Endometrial microvascular endothelial cells (primary cell): Measurements from ENCODE around the gene EIF3L. TPM values are rescaled to one million over a fixed set of nuclear protein-coding genes. Genes with fewer than 3 reads are reported as not detected.

ENCODE experiments used
- in situ Hi-C: cut with HindIII; loops from 2 replicates; pipeline ENCODE4 v1.10.0; 2017; ENCODE audit warnings: low sequenced_read_pairs, low pct_unique_long_range_greater_than_20kb; ENCODE audit errors: inconsistent ontology term
- total RNA-seq: library from RNA; depleted of rRNA; stranded (reverse); fragments of >200 nt; gene quantifications from one replicate; pipeline ENCODE4 v1.2.3, GENCODE V29; 2015; ENCODE audit errors: inconsistent ontology term

The EIF3L gene
- total RNA-seq, 1 donor from 2014 or later = 397 TPM

- in situ Hi-C loops = no loop called here
Observed at GRCh38 chr22:37920126-37920525, 70.9 kb downstream of the EIF3L start.

- in situ Hi-C loops = no loop called here
Observed at GRCh38 chr22:37922191-37922590, 73.0 kb downstream of the EIF3L start.

DNA sequence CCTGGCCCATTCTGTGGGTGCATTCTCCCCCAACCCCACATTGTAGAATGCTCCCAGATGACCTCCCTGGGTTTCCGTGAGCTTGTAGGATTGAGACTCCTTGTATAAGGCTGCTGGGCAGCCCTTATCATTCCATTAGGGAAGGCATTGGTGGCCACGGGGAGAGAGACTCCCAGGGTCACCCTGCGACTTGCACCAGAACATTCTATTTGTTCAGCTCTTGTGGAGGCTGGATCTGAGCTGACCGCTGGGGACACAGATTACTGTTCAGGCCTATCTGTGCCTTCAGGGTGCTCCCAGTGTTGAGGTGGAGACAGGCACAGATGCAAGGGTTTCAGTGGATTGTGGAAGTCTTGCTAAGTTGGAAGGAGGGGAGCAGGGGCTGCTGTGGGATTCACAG lies 74.7 kb downstream of the EIF3L start:
- in situ Hi-C loops = no loop called here

GRCh38 chr22:37924386-37925065 lies 75.3 kb downstream of the EIF3L start:
- in situ Hi-C loops = no loop called here

DNA sequence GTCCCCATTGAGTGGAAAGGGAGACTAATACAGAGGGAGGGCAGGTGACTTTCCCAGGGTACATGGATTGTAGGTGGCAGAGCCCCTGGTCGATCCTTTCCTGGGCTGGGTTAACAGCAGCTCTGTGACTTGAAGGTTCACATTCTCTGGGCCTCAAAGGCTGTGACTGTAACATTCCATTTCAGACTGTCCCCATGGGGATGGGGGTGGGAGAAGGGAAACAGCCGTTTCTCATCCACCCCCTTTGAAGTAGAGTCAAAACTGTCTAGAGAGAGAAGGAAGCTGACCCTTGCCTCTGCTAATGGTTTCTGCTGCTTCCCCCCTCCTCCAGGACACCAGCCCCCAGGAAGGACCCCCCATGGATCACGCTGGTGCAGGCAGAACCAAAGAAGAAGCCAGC lies 76.1 kb downstream of the EIF3L start:
- in situ Hi-C loops = no loop called here

- in situ Hi-C loops = no loop called here
Observed at GRCh38 chr22:37925767-37926166, 76.5 kb downstream of the EIF3L start.

DNA sequence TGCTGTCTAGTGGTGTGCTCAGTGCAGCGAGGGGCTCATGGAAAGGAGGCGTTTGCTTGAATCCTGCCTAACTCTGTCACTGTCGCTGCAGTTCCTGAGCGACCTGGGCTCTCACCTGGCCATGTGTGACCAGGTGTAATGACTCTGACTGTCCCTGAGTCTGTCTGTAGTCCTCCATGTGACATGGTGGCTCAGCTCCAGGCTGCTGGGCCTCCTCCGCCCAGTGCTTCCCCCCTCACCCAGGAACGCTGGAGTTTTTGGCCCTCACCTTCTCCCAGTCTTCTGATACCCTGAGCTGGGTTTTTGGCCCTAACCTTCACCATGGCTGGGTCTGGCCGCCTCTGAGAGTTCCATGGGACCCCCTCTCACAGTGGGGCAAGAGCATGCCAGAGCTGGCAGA lies 77.1 kb downstream of the EIF3L start:
- in situ Hi-C loops = no loop called here

DNA sequence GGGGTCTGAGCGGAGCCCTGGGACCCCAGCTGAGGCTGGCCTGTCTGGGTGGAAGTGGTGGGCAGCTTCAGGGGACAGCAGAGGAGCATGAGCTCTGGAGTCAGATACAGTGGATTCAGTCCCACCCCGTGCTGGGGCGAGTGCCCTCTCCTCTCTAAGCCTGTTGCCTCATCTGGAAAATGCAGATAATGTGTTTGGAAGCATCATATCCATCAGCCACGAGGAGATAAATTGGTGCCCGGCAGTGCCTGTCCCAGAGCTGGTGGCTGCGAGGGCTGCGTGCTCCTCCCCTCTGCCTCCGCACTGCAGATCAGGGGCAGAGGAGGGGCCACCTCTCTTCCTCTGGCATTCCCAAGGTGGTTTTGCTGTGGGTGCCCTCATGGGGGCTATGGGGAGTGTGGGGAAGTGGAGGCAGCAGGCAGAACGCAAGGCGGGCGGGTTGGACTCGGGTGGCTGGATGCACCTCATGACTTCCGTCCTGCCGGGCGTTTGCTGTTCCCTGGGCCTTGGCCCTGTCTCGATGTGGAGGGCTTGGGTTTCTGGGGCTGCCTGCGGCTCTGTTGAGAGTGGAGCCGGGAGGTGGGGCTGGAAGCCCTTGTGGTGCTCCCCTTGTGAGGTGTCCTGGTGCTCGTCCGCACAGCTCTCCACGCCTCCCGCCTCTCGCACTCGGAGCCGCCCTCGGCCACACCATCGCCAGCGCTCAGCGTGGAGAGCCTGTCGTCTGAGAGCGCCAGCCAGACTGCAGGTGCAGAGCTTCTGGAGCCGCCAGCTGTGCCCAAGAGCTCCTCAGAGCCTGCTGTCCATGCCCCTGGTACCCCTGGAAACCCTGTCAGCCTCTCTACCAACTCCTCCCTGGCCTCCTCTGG lies 77.8 kb downstream of the EIF3L start:
- in situ Hi-C loops = no loop called here

DNA sequence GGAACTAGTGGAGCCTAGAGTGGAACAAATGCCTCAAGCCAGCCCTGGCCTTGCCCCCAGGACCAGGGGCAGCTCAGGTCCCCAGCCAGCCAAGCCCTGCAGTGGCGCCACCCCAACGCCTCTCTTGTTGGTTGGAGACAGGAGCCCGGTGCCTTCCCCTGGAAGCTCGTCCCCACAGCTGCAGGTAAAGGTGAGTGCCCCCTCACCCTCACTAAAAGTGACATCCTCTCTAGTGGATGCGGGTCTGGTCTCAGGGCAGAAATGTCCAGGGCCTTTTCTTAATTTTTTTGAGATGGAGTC lies 78.4 kb downstream of the EIF3L start:
- in situ Hi-C loops = no loop called here

- in situ Hi-C loops = no loop called here
Observed at GRCh38 chr22:37929390-37929789, 80.2 kb downstream of the EIF3L start.

- in situ Hi-C loops = no loop called here
Observed at GRCh38 chr22:37930270-37930951, 81.2 kb downstream of the EIF3L start.

GRCh38 chr22:37930952-37931440 lies 81.8 kb downstream of the EIF3L start:
- in situ Hi-C loops = no loop called here

DNA sequence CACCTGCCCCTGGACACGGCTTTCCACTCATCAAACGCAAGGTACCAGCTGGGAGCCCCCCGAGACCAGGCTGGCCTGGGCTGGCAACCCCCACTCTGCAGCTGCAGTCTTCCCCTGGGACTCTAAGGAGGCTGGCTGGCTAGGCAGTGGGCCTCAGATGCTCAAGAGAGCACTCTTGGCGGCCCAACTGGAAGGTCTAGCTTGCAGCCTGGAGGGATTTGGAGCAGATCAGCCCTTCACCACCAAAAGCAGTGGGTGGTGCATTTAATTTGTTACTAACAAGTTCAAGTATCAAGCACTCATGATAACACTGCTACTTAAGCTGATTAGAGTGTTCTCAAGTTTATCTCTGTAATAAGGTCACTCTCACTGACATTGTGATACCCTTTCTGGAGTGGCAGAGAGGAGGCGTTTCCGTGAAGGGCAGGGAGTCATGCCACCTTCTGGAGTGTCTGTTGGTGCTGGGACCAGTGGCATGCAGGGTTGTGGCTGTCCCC lies 82.7 kb downstream of the EIF3L start:
- in situ Hi-C loops = no loop called here

DNA sequence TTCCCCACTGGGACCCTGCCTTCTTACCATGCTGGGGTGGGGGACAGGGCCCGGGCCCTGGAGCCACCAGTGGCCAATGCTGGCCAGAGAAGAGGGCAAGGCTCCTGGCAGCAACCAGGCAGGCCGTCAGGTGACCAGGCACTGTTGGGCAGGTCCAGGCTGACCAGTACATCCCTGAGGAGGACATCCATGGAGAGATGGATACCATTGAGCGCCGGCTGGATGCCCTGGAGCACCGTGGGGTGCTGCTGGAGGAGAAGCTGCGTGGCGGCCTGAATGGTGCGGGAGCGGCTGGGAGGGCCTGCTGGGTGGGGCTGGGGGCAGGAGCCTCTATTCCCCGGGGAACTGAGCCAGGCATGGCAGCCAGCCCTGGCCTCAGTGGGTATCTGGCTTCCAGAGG lies 83.2 kb downstream of the EIF3L start:
- in situ Hi-C loops = no loop called here

GRCh38 chr22:37932821-37933578 lies 83.8 kb downstream of the EIF3L start:
- in situ Hi-C loops = no loop called here

DNA sequence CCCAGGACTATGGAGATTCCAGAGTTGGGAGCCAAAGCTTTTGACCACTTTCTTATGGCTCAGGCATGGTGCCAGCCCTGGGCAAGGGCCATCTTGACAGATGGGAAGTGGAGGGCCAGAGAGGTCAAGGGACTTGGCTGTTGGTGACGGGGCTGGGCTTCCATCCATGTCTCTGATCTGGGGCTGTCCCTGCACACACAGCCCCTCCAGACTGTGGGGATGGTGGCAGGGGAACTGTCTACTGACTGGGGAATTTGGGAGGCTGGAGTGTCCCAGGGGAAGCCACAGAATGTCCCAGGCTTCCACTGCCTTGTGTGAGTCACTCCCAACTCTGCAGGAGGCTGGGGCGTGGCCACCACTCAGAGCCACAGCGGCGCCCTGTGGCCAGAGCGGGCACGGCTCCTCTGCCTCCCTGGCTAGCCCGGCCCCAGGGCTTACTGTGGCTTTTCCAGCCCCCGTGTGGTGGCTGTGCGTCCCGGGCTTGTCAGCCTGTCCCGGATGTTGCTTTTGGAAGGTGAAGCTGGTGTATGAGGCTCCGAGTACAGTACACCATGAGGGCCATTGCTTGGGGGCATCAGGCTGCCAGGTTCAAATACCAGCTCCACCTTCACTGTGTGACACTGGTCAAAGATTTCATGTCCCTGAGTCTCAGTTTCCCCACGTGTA lies 84.6 kb downstream of the EIF3L start:
- in situ Hi-C loops = no loop called here
